GM12873 (cell line): ENCODE measurements around the gene GLYAT.

Experiments used
- TF ChIP-seq, protein P1 (sequence below): IDR thresholded peaks from 2 replicates; pipeline ENCODE4 v1.5.1; 2012; ENCODE audit warnings: low read depth, mild to moderate bottlenecking, moderate library complexity, low read length, control low read depth; ENCODE audit not compliant: insufficient read depth; ENCODE audit errors: missing control alignments

GLYAT gene

DNA sequence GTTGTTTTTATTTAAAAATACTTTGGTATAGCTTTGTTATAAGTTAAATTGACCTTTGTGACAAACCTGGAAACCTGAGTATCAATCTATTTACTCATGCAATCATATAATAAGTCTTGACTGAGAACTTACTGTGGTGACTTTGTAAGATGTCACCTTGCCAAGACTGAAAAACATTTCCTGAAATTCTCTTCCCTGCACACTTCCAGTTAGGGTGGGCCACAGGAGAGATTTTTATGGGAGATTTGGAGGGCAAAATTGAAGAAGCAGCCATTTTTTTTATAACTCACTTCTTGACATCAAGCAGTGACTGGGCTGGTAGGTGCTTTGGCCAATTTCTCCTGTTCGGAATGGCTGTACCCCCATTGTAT is 31.4 kb upstream of the GLYAT start:
- TF ChIP-seq, protein P1, sequence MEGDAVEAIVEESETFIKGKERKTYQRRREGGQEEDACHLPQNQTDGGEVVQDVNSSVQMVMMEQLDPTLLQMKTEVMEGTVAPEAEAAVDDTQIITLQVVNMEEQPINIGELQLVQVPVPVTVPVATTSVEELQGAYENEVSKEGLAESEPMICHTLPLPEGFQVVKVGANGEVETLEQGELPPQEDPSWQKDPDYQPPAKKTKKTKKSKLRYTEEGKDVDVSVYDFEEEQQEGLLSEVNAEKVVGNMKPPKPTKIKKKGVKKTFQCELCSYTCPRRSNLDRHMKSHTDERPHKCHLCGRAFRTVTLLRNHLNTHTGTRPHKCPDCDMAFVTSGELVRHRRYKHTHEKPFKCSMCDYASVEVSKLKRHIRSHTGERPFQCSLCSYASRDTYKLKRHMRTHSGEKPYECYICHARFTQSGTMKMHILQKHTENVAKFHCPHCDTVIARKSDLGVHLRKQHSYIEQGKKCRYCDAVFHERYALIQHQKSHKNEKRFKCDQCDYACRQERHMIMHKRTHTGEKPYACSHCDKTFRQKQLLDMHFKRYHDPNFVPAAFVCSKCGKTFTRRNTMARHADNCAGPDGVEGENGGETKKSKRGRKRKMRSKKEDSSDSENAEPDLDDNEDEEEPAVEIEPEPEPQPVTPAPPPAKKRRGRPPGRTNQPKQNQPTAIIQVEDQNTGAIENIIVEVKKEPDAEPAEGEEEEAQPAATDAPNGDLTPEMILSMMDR, result no peak

DNA sequence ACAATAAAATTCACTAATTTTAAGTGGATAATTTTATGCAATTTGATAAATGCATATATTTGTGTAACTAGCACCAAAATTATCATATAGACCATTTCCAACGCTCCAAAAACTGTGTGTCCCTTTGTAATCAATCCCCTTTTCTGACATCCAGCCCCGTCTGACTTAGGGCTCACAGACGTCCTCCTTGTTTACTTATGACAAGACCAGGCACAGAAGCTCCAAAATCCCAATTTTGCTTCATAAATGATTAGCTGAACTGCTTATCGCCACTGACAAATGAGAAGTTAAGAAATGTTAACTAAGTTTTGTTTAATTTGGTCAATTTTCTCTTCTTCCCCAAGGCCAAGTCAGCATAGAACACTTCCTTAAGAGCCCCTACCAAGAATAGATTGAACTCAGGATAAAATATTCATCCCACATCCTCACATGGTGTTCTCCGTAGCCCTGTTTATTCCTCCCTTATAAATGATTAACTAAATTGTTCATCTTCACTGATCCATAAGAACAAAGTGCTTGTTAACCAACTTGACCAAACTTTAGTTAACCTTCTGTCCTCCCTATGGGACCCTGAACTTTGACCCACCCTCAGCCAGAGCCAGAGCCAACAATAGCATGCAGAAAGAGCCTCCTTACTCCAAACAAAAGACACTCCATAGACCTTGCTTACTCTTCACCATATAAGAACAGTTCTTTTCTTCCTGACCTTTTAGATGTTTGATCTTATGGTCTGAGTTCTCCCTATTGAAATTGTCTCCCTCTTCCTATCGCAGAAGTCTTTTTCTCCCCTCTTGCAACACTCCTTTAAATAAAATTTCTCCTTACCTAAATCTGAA is 30.8 kb upstream of the GLYAT start:
- TF ChIP-seq, protein P1, result no peak

DNA sequence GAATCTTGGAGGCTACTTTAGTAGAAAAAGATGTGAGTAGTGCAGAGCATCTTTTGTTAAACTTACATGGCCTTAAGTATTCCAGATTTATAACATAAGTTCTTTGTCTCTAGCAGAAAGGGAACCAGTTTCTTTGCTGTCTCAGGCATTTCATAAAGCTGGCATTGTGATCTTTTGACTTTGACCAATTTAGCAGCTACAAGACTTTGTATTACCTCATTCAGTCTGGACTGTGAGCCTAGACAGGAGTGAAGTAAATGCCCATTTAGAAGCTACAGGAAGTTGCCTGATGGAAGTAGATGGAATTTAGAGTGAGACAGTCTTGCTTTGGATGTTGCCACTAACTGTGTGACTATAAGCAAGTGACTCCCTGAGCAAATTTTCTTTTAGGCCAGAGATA is 25.7 kb upstream of the GLYAT start:
- TF ChIP-seq, protein P1, result no peak

DNA sequence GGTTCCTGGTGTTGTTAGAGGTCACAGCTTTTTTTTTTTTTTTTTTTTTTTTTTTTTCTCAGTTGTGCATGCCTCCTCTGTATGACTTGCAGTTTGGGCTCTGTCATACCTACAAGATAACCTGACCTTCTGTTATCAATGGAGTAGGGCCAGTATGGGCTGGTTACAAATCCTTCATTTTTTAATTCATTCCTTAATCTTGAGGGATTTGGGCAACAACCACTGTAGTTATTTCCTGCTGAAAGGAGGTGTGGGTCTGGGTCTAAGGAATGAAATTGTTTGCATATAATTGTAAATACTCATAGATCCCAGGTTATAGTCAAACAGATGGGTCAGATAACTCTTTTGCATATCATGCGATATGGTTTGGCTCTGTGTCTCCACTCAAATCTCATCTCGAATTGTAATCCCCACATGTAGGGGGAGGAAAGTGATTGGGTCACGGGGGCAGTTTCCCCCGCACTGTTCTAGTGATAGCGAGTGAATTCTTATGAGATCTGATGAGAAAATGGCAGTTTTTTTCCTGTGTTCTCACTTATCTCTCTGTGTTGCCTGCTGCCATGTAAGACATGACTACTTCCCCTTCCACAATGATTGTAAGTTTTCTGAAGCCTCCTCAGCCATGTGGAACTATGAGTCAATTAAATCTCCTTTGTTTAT is 14.1 kb upstream of the GLYAT start:
- TF ChIP-seq, protein P1, result no peak

DNA sequence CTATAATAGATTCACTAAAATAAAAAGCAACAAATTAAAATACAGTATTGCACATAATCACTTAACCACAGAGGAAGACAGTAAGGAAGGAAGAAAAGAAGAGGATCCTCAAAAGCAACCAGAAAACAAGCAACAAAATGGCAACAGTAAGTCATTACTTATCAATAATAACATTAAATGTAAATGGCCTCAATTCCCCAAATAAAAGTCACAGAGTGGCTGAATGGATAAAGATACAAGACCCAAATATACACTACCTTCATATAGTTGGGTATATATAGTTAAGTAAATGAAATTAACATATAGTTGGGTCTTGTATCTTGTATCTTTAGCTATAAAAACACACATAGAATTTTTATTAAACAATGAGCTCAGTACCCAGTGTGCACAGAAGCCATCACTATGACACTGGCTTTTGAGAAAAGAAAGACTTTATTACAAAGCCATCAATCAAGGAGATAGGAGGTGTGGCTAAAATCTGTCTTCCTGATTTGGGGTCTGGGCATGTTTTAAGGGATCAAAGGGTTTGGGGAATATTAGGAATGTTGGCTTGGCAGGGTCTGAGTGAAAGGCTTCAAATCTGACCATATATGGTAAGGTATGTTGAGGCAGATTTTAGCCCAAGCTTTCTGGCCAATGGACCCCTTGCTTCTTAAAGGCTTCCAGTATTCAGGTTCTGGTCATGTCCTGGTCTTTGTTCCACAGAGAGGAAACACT is 13.4 kb upstream of the GLYAT start:
- TF ChIP-seq, protein P1, result no peak

DNA sequence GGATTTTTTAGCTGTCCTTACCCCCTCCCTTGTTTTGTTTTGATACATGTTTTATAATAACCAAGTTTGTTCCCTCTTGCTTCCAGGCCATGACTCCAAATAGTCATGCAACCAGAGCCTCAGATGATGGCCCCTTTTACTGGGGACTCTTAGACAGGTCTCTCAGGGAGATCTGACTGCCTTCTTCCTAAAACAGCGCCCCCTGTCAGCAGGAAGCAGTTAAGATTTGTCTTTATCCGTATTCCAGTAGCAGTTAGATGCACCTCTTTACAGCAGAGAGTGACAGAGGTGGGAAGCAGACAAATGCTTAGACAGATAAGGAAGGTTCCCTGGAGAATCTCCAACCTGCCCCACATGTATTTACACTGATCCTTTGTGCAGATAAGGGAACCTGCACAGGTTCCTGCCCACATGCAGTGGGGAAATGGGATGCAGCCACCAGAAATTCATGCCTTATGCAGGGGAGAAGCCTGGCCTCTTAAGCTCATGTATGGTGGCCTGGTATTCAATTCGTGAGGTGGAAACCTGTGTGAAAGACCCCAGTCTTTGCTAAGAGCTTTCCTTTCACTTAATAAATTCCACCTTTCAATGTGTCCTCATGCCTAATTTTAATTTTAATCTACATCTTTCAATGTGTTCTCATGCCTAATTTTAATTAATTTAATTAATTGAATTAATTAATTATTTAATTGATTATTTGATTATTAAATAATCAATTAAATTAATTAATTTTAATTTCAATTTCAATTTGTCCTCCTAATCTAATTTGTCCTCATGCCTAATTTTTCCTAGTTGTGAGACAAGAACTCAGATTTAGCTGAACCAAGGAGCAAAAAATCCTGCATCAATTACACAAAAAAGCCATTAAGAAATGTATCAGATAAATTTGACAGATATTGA is 11.5 kb upstream of the GLYAT start:
- TF ChIP-seq, protein P1, result peak; percentile 41

DNA sequence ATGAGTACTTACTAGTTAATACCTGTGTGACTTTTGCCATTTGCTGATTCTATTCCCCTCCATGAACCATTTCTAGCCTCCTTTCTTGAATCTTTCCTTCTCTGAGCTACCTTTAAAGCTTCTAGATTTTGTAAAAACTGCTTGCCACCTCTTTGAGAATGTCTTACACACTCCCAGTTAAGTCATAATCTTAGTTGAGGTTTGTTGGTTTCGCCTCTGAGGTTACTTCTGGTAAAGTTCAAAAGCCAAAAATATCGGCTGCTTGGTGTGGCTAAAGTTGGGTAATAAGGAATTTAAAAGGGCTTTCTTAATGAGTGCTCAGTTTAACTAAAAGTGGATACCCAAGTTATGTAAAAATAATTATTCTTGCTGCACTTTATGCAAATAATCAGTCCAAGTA is 10.4 kb upstream of the GLYAT start:
- TF ChIP-seq, protein P1, result no peak
